Neural progenitor cell (in vitro differentiated cells): ENCODE data around the gene UBQLN1. TPM values are rescaled to one million over a fixed set of nuclear protein-coding genes. Genes with fewer than 3 reads are reported as not detected.

Experiments
- DNase-seq: peaks from one replicate; pipeline ENCODE4 v3.0.0-alpha.2; 2016; ENCODE audit warnings: low spot score
- H2AFZ ChIP-seq: fragments of 200-600 bp; sonication (generic); replicated peaks from 2 replicates; pipeline ENCODE4 v1.6.1; 2016; ENCODE audit warnings: antibody characterized with exemption
- H3F3A ChIP-seq: fragments of 200-600 bp; sonication (generic); 2 replicates; pipeline ENCODE4 v1.6.1; 2016; ENCODE audit warnings: antibody characterized with exemption, low read depth
- H3K27ac ChIP-seq: fragments of 200-600 bp; sonication (generic); 2 replicates; pipeline ENCODE4 v1.5.1; 2016; ENCODE audit warnings: mild to moderate bottlenecking
- H3K27me3 ChIP-seq: fragments of 200-600 bp; sonication (generic); 2 replicates; pipeline ENCODE4 v1.6.1; 2016; ENCODE audit warnings: mild to moderate bottlenecking, moderate library complexity
- H3K36me3 ChIP-seq: fragments of 200-600 bp; sonication (generic); 2 replicates; pipeline ENCODE4 v1.5.1; 2016
- H3K4me1 ChIP-seq: fragments of 200-600 bp; sonication (generic); 2 replicates; pipeline ENCODE4 v1.6.1; 2016; ENCODE audit warnings: mixed run types
- H3K4me2 ChIP-seq: fragments of 200-600 bp; sonication (generic); 2 replicates; pipeline ENCODE4 v1.6.1; 2016
- H3K4me3 ChIP-seq: fragments of 200-600 bp; sonication (generic); 2 replicates; pipeline ENCODE4 v1.5.1; 2016
- H3K79me2 ChIP-seq: fragments of 200-600 bp; sonication (generic); 2 replicates; pipeline ENCODE4 v1.6.1; 2016; ENCODE audit warnings: low read depth
- H3K9ac ChIP-seq: fragments of 200-600 bp; sonication (generic); 2 replicates; pipeline ENCODE4 v1.6.1; 2016
- H3K9me3 ChIP-seq: fragments of 200-600 bp; sonication (generic); 2 replicates; pipeline ENCODE4 v1.5.1; 2016; ENCODE audit warnings: low read depth
- H4K20me1 ChIP-seq: fragments of 200-600 bp; sonication (generic); 2 replicates; pipeline ENCODE4 v1.6.1; 2016; ENCODE audit warnings: low read depth
- H3K27ac Mint-ChIP-seq: 3 replicates; pipeline ENCODE4 v1.8.0; 2021; ENCODE audit warnings: mixed read lengths
- H3K27me3 Mint-ChIP-seq: 2 replicates; pipeline ENCODE4 v1.8.0; 2022; ENCODE audit warnings: low read depth, mild to moderate bottlenecking, inconsistent platforms, moderate library complexity, mixed read lengths; ENCODE audit not compliant: insufficient read depth
- H3K36me3 Mint-ChIP-seq: 3 replicates; pipeline ENCODE4 v1.8.0; 2021; ENCODE audit warnings: mixed read lengths
- H3K4me1 Mint-ChIP-seq: 3 replicates; pipeline ENCODE4 v1.8.0; 2021; ENCODE audit warnings: mixed read lengths
- H3K4me3 Mint-ChIP-seq: 3 replicates; pipeline ENCODE4 v1.8.0; 2021; ENCODE audit warnings: mild to moderate bottlenecking, moderate library complexity, mixed read lengths
- H3K9me3 Mint-ChIP-seq: 3 replicates; pipeline ENCODE4 v1.8.0; 2020; ENCODE audit warnings: mixed read lengths
- CTCF ChIP-seq: fragments of 200-600 bp; sonication (generic); IDR thresholded peaks from 2 replicates; pipeline ENCODE4 v1.5.1; 2017; ENCODE audit warnings: antibody characterized with exemption, mild to moderate bottlenecking
- EZH2 ChIP-seq: fragments of 200-600 bp; sonication (generic); IDR thresholded peaks from 2 replicates; pipeline ENCODE4 v1.6.1; 2017; ENCODE audit warnings: antibody characterized with exemption, mild to moderate bottlenecking, moderate library complexity
- EZH2phosphoT487 ChIP-seq: fragments of 200-600 bp; sonication (generic); IDR thresholded peaks from 2 replicates; pipeline ENCODE4 v1.6.1; 2017; ENCODE audit warnings: antibody characterized with exemption
- total RNA-seq: library from RNA; depleted of rRNA; stranded (reverse); fragments of >200 nt; gene quantifications from 2 replicates; pipeline ENCODE4 v1.2.3, GENCODE V29; 2015; ENCODE audit warnings: low replicate concordance

The UBQLN1 gene
- total RNA-seq, 1 donor from 2014 or later = 143 TPM

GRCh38 chr9:83671451-83671850, 36.3 kb downstream of the UBQLN1 start:
- Histone ChIP-seq H2AFZ (no peak overlapping the region), H3K4me2 (no peak overlapping the region), H3K36me3 (peaks cover 17% of the 10 kb centered on the region), H3K9me3 (no peaks in the 10 kb centered on the region), H3K4me3 (no peak overlapping the region), H3K9ac (no peak overlapping the region), H3K27ac (no peak overlapping the region), H3K79me2 (peaks cover 25% of the 10 kb centered on the region), H3K27me3 (no peaks in the 10 kb centered on the region), H3K4me1 (no peaks in the 10 kb centered on the region), H3F3A (no peaks in the 10 kb centered on the region), H4K20me1 (peaks cover 16% of the 10 kb centered on the region)
- H3K27ac Mint-ChIP-seq = no peak overlapping the region
- DNase-seq = no peak
- no peaks in the 10 kb centered on the region for H3K9me3 Mint-ChIP-seq
- no peaks in the 10 kb centered on the region for H3K4me1 Mint-ChIP-seq
- no peak overlapping the region for H3K4me3 Mint-ChIP-seq
- peaks cover 13% of the 10 kb centered on the region for H3K36me3 Mint-ChIP-seq
- no peaks in the 10 kb centered on the region for H3K27me3 Mint-ChIP-seq
- TF ChIP-seq EZH2 = no peak
- TF ChIP-seq CTCF = no peak
- no peak for TF ChIP-seq EZH2phosphoT487

- TF ChIP-seq EZH2phosphoT487 (no peak), CTCF (no peak), EZH2 (no peak)
- H3K36me3 ChIP-seq = peaks cover 13% of the 10 kb centered on the region
- no peak for DNase-seq
- Mint-ChIP-seq H3K27me3 (no peaks in the 10 kb centered on the region), H3K27ac (no peak overlapping the region), H3K36me3 (peaks cover 15% of the 10 kb centered on the region), H3K4me3 (no peak overlapping the region), H3K9me3 (no peaks in the 10 kb centered on the region), H3K4me1 (no peaks in the 10 kb centered on the region)
- no peak overlapping the region for H2AFZ ChIP-seq
- H3F3A ChIP-seq = no peaks in the 10 kb centered on the region
- H3K79me2 ChIP-seq = peaks cover 17% of the 10 kb centered on the region
- H3K4me3 ChIP-seq = no peak overlapping the region
- H3K27me3 ChIP-seq = no peaks in the 10 kb centered on the region
- H3K9me3 ChIP-seq = no peaks in the 10 kb centered on the region
- no peak overlapping the region for H3K4me2 ChIP-seq
- H4K20me1 ChIP-seq = peaks cover 13% of the 10 kb centered on the region
- H3K27ac ChIP-seq = no peak overlapping the region
- H3K4me1 ChIP-seq = no peaks in the 10 kb centered on the region
- H3K9ac ChIP-seq = no peak overlapping the region
Observed at GRCh38 chr9:83670381-83670780, 37.4 kb downstream of the UBQLN1 start.

GRCh38 chr9:83669067-83669466, 38.7 kb downstream of the UBQLN1 start:
- no peak overlapping the region for H3K4me2 ChIP-seq
- no peak for DNase-seq
- no peak overlapping the region for H3K9ac ChIP-seq
- no peaks in the 10 kb centered on the region for H3K9me3 ChIP-seq
- H2AFZ ChIP-seq = no peak overlapping the region
- no peak overlapping the region for H3K27ac ChIP-seq
- no peaks in the 10 kb centered on the region for H3K27me3 ChIP-seq
- H3K9me3 Mint-ChIP-seq = no peaks in the 10 kb centered on the region
- TF ChIP-seq EZH2 (no peak), CTCF (no peak), EZH2phosphoT487 (no peak)
- peaks cover 15% of the 10 kb centered on the region for H3K36me3 Mint-ChIP-seq
- H3K4me1 Mint-ChIP-seq = no peaks in the 10 kb centered on the region
- no peak overlapping the region for H3K27ac Mint-ChIP-seq
- H4K20me1 ChIP-seq = peaks cover 12% of the 10 kb centered on the region
- no peaks in the 10 kb centered on the region for H3K27me3 Mint-ChIP-seq
- H3K79me2 ChIP-seq = peaks cover 5% of the 10 kb centered on the region
- H3K36me3 ChIP-seq = peaks cover 13% of the 10 kb centered on the region
- no peak overlapping the region for H3K4me3 Mint-ChIP-seq
- no peaks in the 10 kb centered on the region for H3K4me1 ChIP-seq
- H3F3A ChIP-seq = no peaks in the 10 kb centered on the region
- no peak overlapping the region for H3K4me3 ChIP-seq
